NCI-H1436 (cell line): ENCODE results near the gene ZFHX3.
A peak's percentile ranks its signal among the peaks of the same experiment; 100 is the strongest.

Experiments
- DNase-seq: peaks from one replicate; lab custom pipeline; 2025; lab: John Stamatoyannopoulos, UW

Gene ZFHX3

GRCh38 chr16:72824761-72825160 is 223.2 kb downstream of the ZFHX3 start:
- no peak for DNase-seq

GRCh38 chr16:72824027-72824426 is 223.9 kb downstream of the ZFHX3 start:
- no peak for DNase-seq

GRCh38 chr16:72821185-72821950 is 226.6 kb downstream of the ZFHX3 start:
- no peak for DNase-seq

- DNase-seq = no peak
These were observed 228.6 kb downstream of the ZFHX3 start for GRCh38 chr16:72819345-72819744.

- no peak for DNase-seq
These were observed 229.6 kb downstream of the ZFHX3 start for GRCh38 chr16:72818236-72818845.

GRCh38 chr16:72815348-72816318 is 232.3 kb downstream of the ZFHX3 start:
- no peak for DNase-seq

GRCh38 chr16:72814226-72814625 is 233.7 kb downstream of the ZFHX3 start:
- DNase-seq = no peak

GRCh38 chr16:72812672-72813071 is 235.3 kb downstream of the ZFHX3 start:
- DNase-seq = no peak

GRCh38 chr16:72811876-72812275 is 236.1 kb downstream of the ZFHX3 start:
- no peak for DNase-seq

GRCh38 chr16:72811188-72811720 is 236.7 kb downstream of the ZFHX3 start:
- no peak for DNase-seq

- DNase-seq = no peak
These were observed 237.4 kb downstream of the ZFHX3 start for GRCh38 chr16:72810480-72810879.

GRCh38 chr16:72809446-72809845 is 238.5 kb downstream of the ZFHX3 start:
- no peak for DNase-seq

- DNase-seq = no peak
These were observed 239.2 kb downstream of the ZFHX3 start for GRCh38 chr16:72808754-72809153.

- peak; percentile 11 for DNase-seq
These were observed 240.7 kb downstream of the ZFHX3 start for GRCh38 chr16:72807245-72807644.

GRCh38 chr16:72805486-72805885 is 242.4 kb downstream of the ZFHX3 start:
- DNase-seq = no peak

GRCh38 chr16:72800524-72801161 is 247.3 kb downstream of the ZFHX3 start:
- DNase-seq = no peak

- no peak for DNase-seq
These were observed 249.7 kb downstream of the ZFHX3 start for GRCh38 chr16:72798264-72798663.

- DNase-seq = no peak
These were observed 250.3 kb downstream of the ZFHX3 start for GRCh38 chr16:72797621-72798020.

- no peak for DNase-seq
These were observed 251.7 kb downstream of the ZFHX3 start for GRCh38 chr16:72796222-72796621.

- DNase-seq = no peak
These were observed 252.9 kb downstream of the ZFHX3 start for GRCh38 chr16:72794986-72795385.

GRCh38 chr16:72794319-72794718 is 253.6 kb downstream of the ZFHX3 start:
- DNase-seq = no peak

GRCh38 chr16:72793716-72794115 is 254.2 kb downstream of the ZFHX3 start:
- DNase-seq = no peak
